Prostate gland (tissue), 2 donors: ENCODE results near the gene TMEM170B.

Experiments used
- CTCF ChIP-seq, 4 experiments: fragments of 200-600 bp in 2 of 4; fragments of 450-650 bp in 2 of 4; sonication (generic) in 2 of 4; IDR thresholded peaks; 1 replicate in 3 of 4; 2 replicates in 1 of 4; pipeline ENCODE4 v1.5.1; 2016 to 2019; ENCODE audit warnings: antibody characterized with exemption in 4 of 4, mild to moderate bottlenecking in 2 of 4, moderate library complexity in 2 of 4
- POLR2A ChIP-seq: fragments of 450-650 bp; IDR thresholded peaks from one replicate; pipeline ENCODE4 v1.6.1; 2016; ENCODE audit warnings: antibody characterized with exemption, mild to moderate bottlenecking
- POLR2AphosphoS5 ChIP-seq: sonication (generic); formaldehyde crosslinking; IDR thresholded peaks from one replicate; pipeline ENCODE4 v1.6.1; 2017; ENCODE audit warnings: antibody characterized with exemption

- no peak for TF ChIP-seq CTCF (IDR thresholded peaks at IDR 0.05)
- TF ChIP-seq POLR2A: no peak
- no peak for TF ChIP-seq POLR2AphosphoS5
Observed at GRCh38 chr6:11514672-11515071, 22.9 kb upstream of the TMEM170B start.
